Breast epithelium (tissue), 3 donors: ENCODE results near the gene SCARB1.

ENCODE experiments used
- CTCF ChIP-seq, 3 donors: fragments of 450-650 bp; IDR thresholded peaks; one replicate each; pipeline ENCODE4 v1.5.1; 2016 to 2017; ENCODE audit warnings: antibody characterized with exemption in 3 of 3, mild to moderate bottlenecking in 3 of 3, moderate library complexity in 3 of 3
- POLR2A ChIP-seq: fragments of 450-650 bp; IDR thresholded peaks from one replicate; pipeline ENCODE4 v1.6.1; 2016; ENCODE audit warnings: antibody characterized with exemption, mild to moderate bottlenecking, moderate library complexity
- POLR2AphosphoS5 ChIP-seq, 3 donors: sonication (generic); formaldehyde crosslinking; IDR thresholded peaks; one replicate each; pipeline ENCODE4 v1.6.1; 2017; ENCODE audit warnings: antibody characterized with exemption in 3 of 3

DNA sequence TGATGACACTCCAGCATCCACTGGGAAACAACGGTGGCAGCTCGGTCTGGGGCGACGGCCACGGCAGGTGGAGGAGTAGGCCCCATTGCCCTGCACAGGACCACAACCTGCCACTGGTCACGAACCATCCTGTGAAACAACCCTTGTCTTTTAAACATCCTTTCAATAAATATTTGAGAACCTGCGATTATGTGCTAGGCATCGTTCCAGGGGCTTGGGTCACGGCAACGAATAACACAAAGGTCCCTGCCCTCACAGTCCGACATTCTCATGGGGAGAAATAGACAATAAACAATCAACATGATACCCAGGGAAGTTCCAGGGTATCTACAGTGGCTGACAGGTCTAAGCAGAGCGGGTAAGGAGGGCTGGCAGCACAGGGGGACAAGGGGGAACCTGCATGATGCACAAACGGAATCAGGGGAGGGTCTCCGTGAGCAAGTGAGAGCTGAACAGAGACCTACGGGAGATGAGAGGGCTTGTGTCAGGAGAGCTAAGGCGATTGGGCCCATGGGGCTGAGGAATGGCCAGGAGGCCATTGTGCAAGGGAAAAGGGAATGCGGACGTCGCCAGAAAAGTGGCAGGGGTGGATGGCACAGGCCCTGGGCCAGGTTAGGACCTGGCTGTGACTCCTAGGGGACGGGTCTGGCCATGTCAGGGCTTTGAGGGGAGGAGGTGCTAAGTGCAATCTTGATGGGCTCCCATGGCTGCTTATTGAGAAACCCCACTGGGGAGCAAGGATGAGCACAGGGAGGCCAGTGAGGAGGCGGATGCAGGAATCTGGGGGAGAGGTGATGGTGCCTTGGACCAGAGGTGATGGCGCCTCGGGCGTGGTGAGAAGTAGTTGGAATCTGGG lies 9.7 kb downstream of the SCARB1 start:
- TF ChIP-seq CTCF (IDR thresholded peaks at IDR 0.05) (no peak), POLR2A (no peak), POLR2AphosphoS5 (IDR thresholded peaks at IDR 0.05) (no peak)
